H1 (cell line): ENCODE measurements around the gene DYNC2H1. TPM values are rescaled to one million over a fixed set of nuclear protein-coding genes. Genes with fewer than 3 reads are reported as not detected.

ENCODE experiments used
- EZH2 ChIP-seq: fragments of 200-600 bp; sonication (generic); IDR thresholded peaks from 2 replicates; pipeline ENCODE4 v1.7.1; 2012; ENCODE audit warnings: low read depth, mild to moderate bottlenecking, moderate library complexity, low read length, inconsistent platforms; ENCODE audit not compliant: severe bottlenecking
- MAFK ChIP-seq: IDR thresholded peaks from 2 replicates; pipeline ENCODE4 v1.6.1; 2012; ENCODE audit warnings: low read depth, mild to moderate bottlenecking, improper control_type of control experiment, low read length
- polyA plus RNA-seq, 7 experiments: library from polyadenylated mRNA; depleted of rRNA in 3 of 7; stranded (reverse) in 5 of 7; unstranded in 2 of 7; fragments of >200 nt in 5 of 7; fragments of 200-250 nt in 2 of 7; gene quantifications; 1 replicate in 5 of 7; 2 replicates in 1 of 7; 4 replicates in 1 of 7; pipeline versions ENCODE4 v1.2.1 to v1.2.3, GENCODE V29; 2011 to 2013; ENCODE audit warnings: missing spikeins in 2 of 7, mixed read lengths in 2 of 7
- total RNA-seq: library from RNA; stranded (reverse); fragmentation: NEBNext Ultra II Directional; extraction: Animal tissue kit (Norgen Biotek cat#: 25700); gene quantifications from 2 replicates; pipeline ENCODE4 v1.2.1, GENCODE V29; 2021

Gene DYNC2H1
- total and polyA plus RNA-seq, 2 of the 8 experiments (the other 6 are each of a cell fraction or from before 2014, with no cell fraction given): 6.2 to 12.0 TPM

DNA sequence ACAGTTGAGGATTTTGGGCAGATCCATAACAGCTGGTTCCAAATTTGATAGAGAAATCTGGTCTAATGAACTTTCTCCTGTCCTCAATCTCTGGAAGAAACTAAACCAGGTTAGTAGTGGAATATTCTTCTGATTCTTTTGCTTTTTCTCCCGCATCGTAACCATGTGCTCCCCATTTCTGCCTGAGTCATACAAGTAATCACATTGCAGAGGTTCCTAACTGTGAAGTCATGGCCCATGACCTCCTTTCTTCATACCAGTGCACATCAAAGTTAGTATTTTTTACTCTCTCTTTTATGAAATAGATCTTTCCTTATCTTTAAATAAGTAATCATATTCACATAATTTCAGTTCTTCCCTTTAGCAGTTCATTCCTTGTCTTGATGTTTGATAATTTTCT is 249.0 kb downstream of the DYNC2H1 start (continued):
- TF ChIP-seq EZH2 (no peak), MAFK (no peak)
- TF ChIP-seq, all 59 proteins: peak for 0
